Hepatocyte (in vitro differentiated cells): ENCODE measurements around the gene POU2F1. TPM values are rescaled to one million over a fixed set of nuclear protein-coding genes. Genes with fewer than 3 reads are reported as not detected.

Experiments
- DNase-seq: peaks from one replicate; pipeline ENCODE4 v3.0.0-alpha.2; 2016; ENCODE audit warnings: low spot score
- H2AFZ ChIP-seq: fragments of 200-600 bp; sonication (generic); 2 replicates; pipeline ENCODE4 v1.6.0; 2016; ENCODE audit warnings: antibody characterized with exemption, mild to moderate bottlenecking
- H3K27ac ChIP-seq: fragments of 200-600 bp; sonication (generic); 2 replicates; pipeline ENCODE4 v1.5.1; 2016; ENCODE audit warnings: mild to moderate bottlenecking
- H3K27me3 ChIP-seq: fragments of 200-600 bp; sonication (generic); 2 replicates; pipeline ENCODE4 v1.6.1; 2016
- H3K36me3 ChIP-seq: fragments of 200-600 bp; sonication (generic); replicated peaks from 2 replicates; pipeline ENCODE4 v1.5.1; 2016; ENCODE audit warnings: low read depth; ENCODE audit not compliant: insufficient read depth
- H3K4me1 ChIP-seq: fragments of 200-600 bp; sonication (generic); 2 replicates; pipeline ENCODE4 v1.5.1; 2016; ENCODE audit warnings: mild to moderate bottlenecking, moderate library complexity; ENCODE audit not compliant: insufficient read depth
- H3K4me2 ChIP-seq: fragments of 200-600 bp; sonication (generic); 2 replicates; pipeline ENCODE4 v1.6.0; 2016
- H3K4me3 ChIP-seq: fragments of 200-600 bp; sonication (generic); 2 replicates; pipeline ENCODE4 v1.5.1; 2016; ENCODE audit warnings: mild to moderate bottlenecking
- H3K79me2 ChIP-seq: fragments of 200-600 bp; sonication (generic); 2 replicates; pipeline ENCODE4 v1.6.0; 2017; ENCODE audit warnings: mild to moderate bottlenecking
- H3K9me2 ChIP-seq: fragments of 200-600 bp; sonication (generic); replicated peaks from 2 replicates; pipeline ENCODE4 v1.6.0; 2017; ENCODE audit warnings: mild to moderate bottlenecking; ENCODE audit not compliant: insufficient read depth
- H3K9me3 ChIP-seq: fragments of 200-600 bp; sonication (generic); 2 replicates; pipeline ENCODE4 v1.5.1; 2016; ENCODE audit warnings: low read depth, mild to moderate bottlenecking
- H4K20me1 ChIP-seq: fragments of 200-600 bp; sonication (generic); 2 replicates; pipeline ENCODE4 v1.6.0; 2016; ENCODE audit warnings: mild to moderate bottlenecking; ENCODE audit not compliant: insufficient read depth, poor library complexity, severe bottlenecking
- EZH2 ChIP-seq: fragments of 200-600 bp; sonication (generic); IDR thresholded peaks from 2 replicates; pipeline ENCODE4 v1.6.1; 2016; ENCODE audit warnings: antibody characterized with exemption, mild to moderate bottlenecking, borderline replicate concordance
- EZH2phosphoT487 ChIP-seq: fragments of 200-600 bp; sonication (generic); IDR thresholded peaks from one replicate; pipeline ENCODE4 v1.6.1; 2018; ENCODE audit warnings: antibody characterized with exemption, mild to moderate bottlenecking, low read depth, moderate library complexity; ENCODE audit not compliant: unreplicated experiment, severe bottlenecking
- WGBS: methylation state at CpG from one replicate; pipeline ENCODE4 v1.1.6; 2016; ENCODE audit warnings: low lambda C conversion rate; ENCODE audit errors: missing lambda C conversion rate; 5-methylcytosine and 5-hydroxymethylcytosine counted together
- polyA plus RNA-seq: library from polyadenylated mRNA; unstranded; fragments of >200 nt; fragmentation: Nextera tagmentation; extraction: Ambion mirVana; gene quantifications from 2 replicates; pipeline ENCODE4 v1.2.1, GENCODE V29; 2016
- total RNA-seq: library from RNA; depleted of rRNA; stranded (reverse); fragments of >200 nt; gene quantifications from 2 replicates; pipeline ENCODE4 v1.2.3, GENCODE V29; 2014
- TF ChIP-seq, protein P1 (sequence below): fragments of 200-600 bp; sonication (generic); IDR thresholded peaks from 2 replicates; pipeline ENCODE4 v1.5.1; 2016; ENCODE audit warnings: antibody characterized with exemption, mild to moderate bottlenecking; ENCODE audit not compliant: poor library complexity

POU2F1 gene
- total and polyA plus RNA-seq, 2 experiments from 2014 or later, result 11.9 to 14.5 TPM

DNA sequence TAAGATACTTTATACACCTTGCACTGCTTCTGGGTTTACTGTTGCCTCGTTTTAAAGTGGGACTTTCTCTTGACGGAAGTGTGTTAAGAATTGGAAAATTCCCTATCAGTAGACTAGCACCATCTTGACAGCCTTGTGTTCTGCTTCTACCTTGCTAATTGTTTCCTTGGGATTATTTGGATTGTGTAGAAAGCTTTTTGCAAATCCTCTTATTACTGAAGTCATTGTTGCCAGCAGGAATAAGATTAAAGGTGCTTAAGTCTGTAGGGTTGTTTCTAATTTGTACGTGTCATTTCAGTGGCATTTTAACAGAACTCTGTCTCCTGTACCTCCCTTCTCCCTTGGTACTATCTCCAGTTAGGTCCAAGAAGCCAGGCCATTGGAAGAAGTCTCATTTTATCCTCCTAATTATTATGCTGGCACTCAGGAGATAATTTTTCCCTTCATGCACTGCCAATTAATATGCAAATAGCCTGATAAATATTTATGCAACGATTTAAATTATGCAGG, 107.7 kb downstream of the POU2F1 start:
- no peak overlapping the region for H3K27ac ChIP-seq
- DNase-seq, result no peak
- no peak overlapping the region for H3K4me2 ChIP-seq

DNA sequence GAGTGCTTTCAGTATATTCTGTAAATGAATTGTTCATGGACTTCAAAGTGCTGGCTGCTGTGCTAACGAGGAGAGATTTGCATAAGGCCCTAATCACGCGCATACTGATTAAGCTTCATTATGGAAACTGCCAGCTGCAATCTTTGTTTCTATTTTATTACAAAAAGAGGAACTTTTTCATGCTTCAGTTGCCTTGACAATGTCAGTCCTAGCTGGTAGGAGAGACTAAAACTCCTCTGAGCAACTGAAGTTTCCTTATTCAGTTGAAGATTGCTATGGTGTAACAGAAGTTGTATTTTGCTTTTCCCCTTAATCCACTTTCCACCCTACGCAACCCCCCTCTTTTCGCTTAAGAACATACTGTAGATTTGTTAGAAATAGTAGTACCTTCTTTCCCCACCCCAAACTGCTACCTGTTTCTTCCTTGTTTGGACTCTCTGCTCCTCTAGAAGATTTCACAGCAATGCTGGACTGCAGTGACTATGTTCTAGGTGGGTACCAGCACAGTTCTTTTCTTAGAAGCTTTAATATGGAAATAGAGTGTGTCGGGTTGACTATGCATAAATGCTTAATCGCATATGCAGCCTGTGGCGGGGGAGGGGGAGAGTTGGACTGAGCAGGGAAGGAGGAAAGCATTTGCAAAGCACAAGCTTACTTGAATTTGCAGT, 108.3 kb downstream of the POU2F1 start:
- Histone ChIP-seq H3K36me3 (peaks cover 2% of the 10 kb centered on the region), H2AFZ (no peak overlapping the region), H3K27ac (no peak overlapping the region), H3K4me3 (no peak overlapping the region), H3K27me3 (no peaks in the 10 kb centered on the region), H3K9me3 (peaks cover 7% of the 10 kb centered on the region), H3K4me1 (peaks cover 7% of the 10 kb centered on the region), H3K4me2 (no peak overlapping the region), H4K20me1 (no peaks in the 10 kb centered on the region), H3K79me2 (no peaks in the 10 kb centered on the region), H3K9me2 (no peaks in the 10 kb centered on the region)
- 59% methylated on average over 8 of the region's 8 CpGs for WGBS
- no peak for TF ChIP-seq EZH2
- TF ChIP-seq, protein P1, sequence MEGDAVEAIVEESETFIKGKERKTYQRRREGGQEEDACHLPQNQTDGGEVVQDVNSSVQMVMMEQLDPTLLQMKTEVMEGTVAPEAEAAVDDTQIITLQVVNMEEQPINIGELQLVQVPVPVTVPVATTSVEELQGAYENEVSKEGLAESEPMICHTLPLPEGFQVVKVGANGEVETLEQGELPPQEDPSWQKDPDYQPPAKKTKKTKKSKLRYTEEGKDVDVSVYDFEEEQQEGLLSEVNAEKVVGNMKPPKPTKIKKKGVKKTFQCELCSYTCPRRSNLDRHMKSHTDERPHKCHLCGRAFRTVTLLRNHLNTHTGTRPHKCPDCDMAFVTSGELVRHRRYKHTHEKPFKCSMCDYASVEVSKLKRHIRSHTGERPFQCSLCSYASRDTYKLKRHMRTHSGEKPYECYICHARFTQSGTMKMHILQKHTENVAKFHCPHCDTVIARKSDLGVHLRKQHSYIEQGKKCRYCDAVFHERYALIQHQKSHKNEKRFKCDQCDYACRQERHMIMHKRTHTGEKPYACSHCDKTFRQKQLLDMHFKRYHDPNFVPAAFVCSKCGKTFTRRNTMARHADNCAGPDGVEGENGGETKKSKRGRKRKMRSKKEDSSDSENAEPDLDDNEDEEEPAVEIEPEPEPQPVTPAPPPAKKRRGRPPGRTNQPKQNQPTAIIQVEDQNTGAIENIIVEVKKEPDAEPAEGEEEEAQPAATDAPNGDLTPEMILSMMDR, result no peak
- DNase-seq, result no peak

More for the DNA sequence above, 107.7 kb downstream of the POU2F1 start:
- Histone ChIP-seq H3K4me1 (peaks cover 7% of the 10 kb centered on the region), H3K36me3 (peaks cover 6% of the 10 kb centered on the region), H2AFZ (no peak overlapping the region), H3K27me3 (no peaks in the 10 kb centered on the region), H3K9me3 (peaks cover 8% of the 10 kb centered on the region), H3K79me2 (no peaks in the 10 kb centered on the region), H4K20me1 (no peaks in the 10 kb centered on the region), H3K9me2 (no peaks in the 10 kb centered on the region), H3K4me3 (no peak overlapping the region)
- WGBS, result 57% methylated on average over 4 of the region's 4 CpGs
- TF ChIP-seq EZH2, result no peak
- no peak for TF ChIP-seq EZH2phosphoT487
- TF ChIP-seq, protein P1, result no peak

DNA sequence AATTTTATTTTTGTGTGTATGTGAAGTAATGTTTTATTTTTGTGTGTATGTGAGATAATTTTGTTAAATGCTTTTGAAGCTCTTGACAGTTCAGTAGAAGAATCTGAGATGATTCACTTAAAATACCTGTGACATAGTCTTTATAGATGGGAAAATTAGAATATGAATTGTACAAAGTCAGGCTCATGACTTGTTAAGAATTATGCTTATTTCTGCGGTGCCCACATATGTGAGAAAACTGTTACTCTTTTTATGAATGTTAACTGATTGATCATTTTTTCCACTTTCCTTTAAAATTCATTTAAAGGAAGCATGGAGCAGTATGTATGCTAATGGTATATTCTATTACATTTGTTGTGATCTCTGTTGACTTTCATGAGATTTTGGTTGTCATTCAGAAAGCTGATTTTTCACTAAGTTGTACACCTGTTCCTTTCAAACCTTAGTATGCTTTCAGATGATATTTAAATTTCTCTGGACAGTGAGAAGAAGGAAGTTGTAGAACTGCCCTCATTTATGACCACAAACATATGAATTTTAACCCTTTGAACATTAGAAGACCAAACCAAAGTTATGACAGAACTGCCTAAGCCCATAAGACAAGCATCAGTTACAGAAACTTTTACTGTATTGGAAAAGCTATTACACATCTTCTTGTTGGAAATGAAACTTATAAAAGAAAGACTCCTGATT, 110.1 kb downstream of the POU2F1 start:
- Histone ChIP-seq H3K36me3 (no peaks in the 10 kb centered on the region), H3K27me3 (no peaks in the 10 kb centered on the region), H3K9me3 (no peaks in the 10 kb centered on the region), H3K4me3 (no peak overlapping the region), H2AFZ (no peak overlapping the region), H3K79me2 (no peaks in the 10 kb centered on the region), H3K27ac (no peak overlapping the region), H3K4me2 (no peak overlapping the region), H3K9me2 (no peaks in the 10 kb centered on the region), H3K4me1 (peaks cover 7% of the 10 kb centered on the region), H4K20me1 (no peaks in the 10 kb centered on the region)
- no peak for DNase-seq
- TF ChIP-seq EZH2, result no peak
- TF ChIP-seq, protein P1, result no peak
- TF ChIP-seq EZH2phosphoT487, result no peak
- 92% methylated on average over 1 of the region's 1 CpG for WGBS
